Esophagus muscularis mucosa (tissue), 3 donors: ENCODE results near the gene EXOSC6.
A peak's percentile ranks its signal among the peaks of the same experiment; 100 is the strongest.

Experiments
- POLR2AphosphoS5 ChIP-seq, 2 donors: sonication (generic); formaldehyde crosslinking; IDR thresholded peaks; one replicate each; pipeline ENCODE4 v1.6.1; 2017; ENCODE audit warnings: antibody characterized with exemption in 2 of 2
- TF ChIP-seq, protein P1 (sequence below), 3 experiments: fragments of 200-600 bp in 2 of 3; fragments of 450-650 bp in 1 of 3; sonication (generic) in 2 of 3; IDR thresholded peaks; one replicate each; pipeline ENCODE4 v1.5.1; 2017 to 2019; ENCODE audit warnings: antibody characterized with exemption in 3 of 3, mild to moderate bottlenecking in 2 of 3, moderate library complexity in 1 of 3

DNA sequence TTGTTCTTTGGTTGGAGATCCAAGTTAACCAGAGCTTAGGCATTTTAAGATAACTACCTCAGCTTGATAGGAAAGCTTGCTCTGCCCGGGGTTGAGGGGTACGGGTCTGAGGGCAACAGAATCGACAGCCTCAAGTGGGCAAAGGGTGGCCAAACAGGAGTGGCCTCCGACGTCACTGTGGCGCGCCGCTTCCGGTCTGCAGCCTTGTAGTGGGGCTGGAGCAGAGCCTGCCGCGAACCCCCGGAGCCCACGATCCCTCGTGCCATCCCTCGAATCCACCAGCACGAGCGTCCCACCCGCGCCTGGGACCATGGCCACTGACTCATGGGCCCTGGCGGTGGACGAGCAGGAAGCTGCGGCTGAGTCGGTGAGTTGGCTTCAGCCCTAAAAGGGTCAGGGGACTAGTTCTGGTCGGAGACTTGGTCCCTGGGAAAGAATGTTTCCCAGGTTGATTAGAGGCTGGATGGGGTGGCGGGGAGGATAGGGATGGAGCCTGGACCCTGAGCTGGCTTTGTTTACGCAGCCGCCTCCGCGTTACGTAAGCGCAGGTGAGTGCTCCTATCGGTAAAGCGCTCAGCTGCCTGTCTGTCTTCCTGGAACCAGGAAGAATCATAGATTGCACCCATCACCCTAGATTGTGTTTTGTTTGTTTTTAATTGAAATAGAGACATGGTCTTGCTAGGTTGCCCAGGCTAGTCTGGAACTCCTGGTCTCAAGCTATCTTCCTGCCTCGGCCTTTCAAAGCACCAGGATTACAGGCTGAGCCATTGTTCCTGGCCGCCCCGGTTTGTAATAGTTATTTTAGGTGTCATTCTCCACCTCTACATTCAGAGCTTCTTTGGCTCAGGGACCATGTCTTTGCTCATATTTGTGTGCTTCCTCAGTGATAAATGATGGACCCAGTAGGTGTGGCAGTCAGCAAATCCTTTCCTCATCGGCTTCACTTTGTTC, 47.5 kb upstream of the EXOSC6 start, which contains the start of gene DDX19B:
- TF ChIP-seq, protein P1, sequence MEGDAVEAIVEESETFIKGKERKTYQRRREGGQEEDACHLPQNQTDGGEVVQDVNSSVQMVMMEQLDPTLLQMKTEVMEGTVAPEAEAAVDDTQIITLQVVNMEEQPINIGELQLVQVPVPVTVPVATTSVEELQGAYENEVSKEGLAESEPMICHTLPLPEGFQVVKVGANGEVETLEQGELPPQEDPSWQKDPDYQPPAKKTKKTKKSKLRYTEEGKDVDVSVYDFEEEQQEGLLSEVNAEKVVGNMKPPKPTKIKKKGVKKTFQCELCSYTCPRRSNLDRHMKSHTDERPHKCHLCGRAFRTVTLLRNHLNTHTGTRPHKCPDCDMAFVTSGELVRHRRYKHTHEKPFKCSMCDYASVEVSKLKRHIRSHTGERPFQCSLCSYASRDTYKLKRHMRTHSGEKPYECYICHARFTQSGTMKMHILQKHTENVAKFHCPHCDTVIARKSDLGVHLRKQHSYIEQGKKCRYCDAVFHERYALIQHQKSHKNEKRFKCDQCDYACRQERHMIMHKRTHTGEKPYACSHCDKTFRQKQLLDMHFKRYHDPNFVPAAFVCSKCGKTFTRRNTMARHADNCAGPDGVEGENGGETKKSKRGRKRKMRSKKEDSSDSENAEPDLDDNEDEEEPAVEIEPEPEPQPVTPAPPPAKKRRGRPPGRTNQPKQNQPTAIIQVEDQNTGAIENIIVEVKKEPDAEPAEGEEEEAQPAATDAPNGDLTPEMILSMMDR (IDR thresholded peaks at IDR 0.05), result peak in 1 of 3 experiments; percentile 16
- TF ChIP-seq POLR2AphosphoS5 (IDR thresholded peaks at IDR 0.05), result peak; percentile 80 to 94
